Measurements from ENCODE around the gene LTC4S.
"Not testable (repeated sequence)": the region's sequence is repeated elsewhere in the genome, so short reads cannot be mapped to it uniquely, and the experiment has no call there.

LTC4S gene

GRCh38 chr5:179769796-179770195, 24.0 kb upstream of the LTC4S start:
- DNase-seq: no peak

- DNase-seq: no peak
Observed at GRCh38 chr5:179771311-179771895, 22.4 kb upstream of the LTC4S start.

GRCh38 chr5:179772351-179772750, 21.4 kb upstream of the LTC4S start:
- no peak for DNase-seq

GRCh38 chr5:179773686-179774040, 20.1 kb upstream of the LTC4S start:
- no peak for DNase-seq

- no peak for DNase-seq
Observed at GRCh38 chr5:179774442-179774841, 19.3 kb upstream of the LTC4S start.

- no peak for DNase-seq
Observed at GRCh38 chr5:179776411-179776938, 17.3 kb upstream of the LTC4S start.

GRCh38 chr5:179777456-179777855, 16.3 kb upstream of the LTC4S start:
- no peak for DNase-seq

- DNase-seq: no peak
Observed at GRCh38 chr5:179777909-179778308, 15.9 kb upstream of the LTC4S start.

GRCh38 chr5:179778591-179778990, 15.2 kb upstream of the LTC4S start:
- DNase-seq: no peak

- no peak for DNase-seq
Observed at GRCh38 chr5:179779826-179780225, 14.0 kb upstream of the LTC4S start.

GRCh38 chr5:179780362-179780761, 13.4 kb upstream of the LTC4S start:
- peak; percentile 38 for DNase-seq

GRCh38 chr5:179781846-179782245, 11.9 kb upstream of the LTC4S start:
- no peak for DNase-seq

- no peak for DNase-seq
Observed at GRCh38 chr5:179783128-179783527, 10.7 kb upstream of the LTC4S start.

GRCh38 chr5:179786861-179787260, 6.9 kb upstream of the LTC4S start:
- no peak for DNase-seq

GRCh38 chr5:179788193-179788854, 5.5 kb upstream of the LTC4S start:
- no peak for DNase-seq

- DNase-seq: not testable (repeated sequence)
Observed at GRCh38 chr5:179789278-179789677, 4.5 kb upstream of the LTC4S start.

GRCh38 chr5:179791881-179792611, 1.7 kb upstream of the LTC4S start:
- no peak for DNase-seq

- no peak for DNase-seq
Observed at GRCh38 chr5:179792612-179793467, 946 bp upstream of the LTC4S start.

GRCh38 chr5:179794171-179794570, 385 bp downstream of the LTC4S start:
- no peak for DNase-seq

- no peak for DNase-seq
Observed at GRCh38 chr5:179794575-179794974, 789 bp downstream of the LTC4S start.

- DNase-seq: no peak
Observed at GRCh38 chr5:179795049-179795862, 1.5 kb downstream of the LTC4S start.

Data from SHP77 treated with DMSO at 0.1 percent for 48 hours (cell line).